GM18505 (cell line): ENCODE measurements around the gene TTC16.
A peak's percentile ranks its signal among the peaks of the same experiment; 100 is the strongest.

Experiments used
- ATAC-seq: cut with Tn5 transposase; IDR thresholded peaks from one replicate; pipeline ENCODE4 v1.9.1; 2021; ENCODE audit not compliant: unreplicated experiment
- POLR2A ChIP-seq: IDR thresholded peaks from 4 replicates; pipeline ENCODE4 v1.6.1; 2011; ENCODE audit warnings: borderline replicate concordance; ENCODE audit not compliant: insufficient read depth, insufficient read length; ENCODE audit errors: extremely low read depth

Gene TTC16

DNA sequence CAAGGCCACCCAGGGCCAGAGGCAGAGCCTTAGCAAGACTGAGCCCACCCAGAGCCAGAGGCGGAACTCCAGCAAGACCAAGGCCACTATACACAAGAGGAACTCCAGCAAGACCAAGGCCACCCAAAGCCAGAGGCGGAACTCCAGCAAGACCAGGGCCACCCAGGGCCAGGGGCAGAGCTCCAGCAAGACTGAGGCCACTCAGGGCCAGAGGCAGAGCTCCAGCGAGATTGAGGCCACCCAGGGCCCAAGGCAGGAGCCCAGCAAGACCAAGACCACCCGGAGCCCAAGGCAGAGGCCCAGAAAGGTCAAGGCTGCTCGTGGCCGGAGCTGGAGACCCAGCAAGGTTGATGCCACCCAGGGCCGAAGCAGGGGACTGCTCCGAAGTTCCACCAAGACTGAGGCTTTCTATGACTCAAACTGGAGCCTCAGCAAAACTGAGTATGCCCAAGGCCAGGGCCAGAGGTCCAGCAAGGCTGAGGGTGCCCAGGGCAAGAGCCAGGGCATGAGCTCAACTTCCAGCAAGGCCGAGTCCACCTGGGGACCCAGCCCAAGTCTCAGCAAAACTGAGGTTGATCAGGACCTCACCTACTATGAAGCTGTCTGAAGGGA is 15.0 kb downstream of the TTC16 start:
- no peak for ATAC-seq
- TF ChIP-seq POLR2A: no peak

DNA sequence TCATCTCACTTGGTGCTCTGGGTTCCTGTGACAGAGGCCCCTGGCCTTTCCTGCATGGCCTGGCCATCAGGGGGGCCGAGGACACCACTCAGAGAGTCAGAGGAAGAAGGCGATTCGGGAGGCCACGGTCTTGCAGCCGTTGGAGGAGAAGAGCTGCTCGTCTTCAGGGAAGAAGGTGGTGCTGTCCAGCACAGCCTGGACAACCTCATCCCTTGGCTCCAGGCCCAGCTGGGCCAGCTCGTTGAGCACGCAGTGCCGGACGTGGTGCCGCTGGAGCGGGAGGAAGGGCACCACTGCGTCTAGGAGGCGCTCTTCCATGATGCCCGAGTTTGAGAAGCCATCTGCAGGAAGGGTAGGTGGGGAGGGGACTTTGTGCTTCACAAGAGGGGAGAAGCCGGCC is 16.1 kb downstream of the TTC16 start:
- TF ChIP-seq POLR2A: no peak
- ATAC-seq: no peak

DNA sequence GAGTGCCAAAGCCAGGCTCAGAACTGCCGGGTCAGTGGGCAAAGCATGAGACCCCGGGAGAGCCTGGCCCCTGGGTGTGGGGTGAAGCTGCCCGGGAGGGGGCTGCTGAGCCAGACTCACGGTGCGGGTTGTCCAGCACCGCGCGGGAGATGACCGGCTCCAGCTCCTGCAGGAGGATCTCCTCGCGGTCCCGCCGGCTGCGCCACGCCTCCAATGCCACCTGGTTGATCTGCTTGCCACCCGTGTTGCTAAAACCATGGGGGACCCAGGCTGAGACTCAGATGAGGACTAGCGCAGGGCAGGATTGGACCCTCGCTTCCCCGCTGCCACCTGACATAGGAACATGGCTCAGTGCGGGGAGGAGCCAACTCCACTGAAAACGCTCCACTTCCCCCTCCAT is 16.6 kb downstream of the TTC16 start:
- no peak for TF ChIP-seq POLR2A

DNA sequence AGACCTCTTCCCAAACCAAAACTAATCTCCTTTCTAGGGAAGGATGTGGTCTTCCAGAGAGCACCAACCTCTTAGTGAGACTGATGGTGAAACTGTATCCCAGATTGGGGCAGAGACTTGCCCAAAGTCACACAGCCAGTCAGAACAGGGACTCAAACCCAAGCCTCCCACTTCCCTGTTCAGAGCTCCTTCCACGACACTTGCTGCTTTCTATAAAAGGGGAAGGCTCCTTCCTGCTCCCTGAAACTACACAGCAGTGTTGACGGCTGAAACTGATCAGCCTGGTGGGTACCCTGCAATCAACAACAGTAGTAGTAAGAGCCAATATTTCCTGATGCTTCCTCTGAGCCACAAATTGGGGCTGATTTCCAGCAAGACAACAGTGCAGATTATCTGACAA is 17.7 kb downstream of the TTC16 start:
- ATAC-seq: no peak
- no peak for TF ChIP-seq POLR2A

More for the DNA sequence above, 16.6 kb downstream of the TTC16 start:
- no peak for ATAC-seq

DNA sequence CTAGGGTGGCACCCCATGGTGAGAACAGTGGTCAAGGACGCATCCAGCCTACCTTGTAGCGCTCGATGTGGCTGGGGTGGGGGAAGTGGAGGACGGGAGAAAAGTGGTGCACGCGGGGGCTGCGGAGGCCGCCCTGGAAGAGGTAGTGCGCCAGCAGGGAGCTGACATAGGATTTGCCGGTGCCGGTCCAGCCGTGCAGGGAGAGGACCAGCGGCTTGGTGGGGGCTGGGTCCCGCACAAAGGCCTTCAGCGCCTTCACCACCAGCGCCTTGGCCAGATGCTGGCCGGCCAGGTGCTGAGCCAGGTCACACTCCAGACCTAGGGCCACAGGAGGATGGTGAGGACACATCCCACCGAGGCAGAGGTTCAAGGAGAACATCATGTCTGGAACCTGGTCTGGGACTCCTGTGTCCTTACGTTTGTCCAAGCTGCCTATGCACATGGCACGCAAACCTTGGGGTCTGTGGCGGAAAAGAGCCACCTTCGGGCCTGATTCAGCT is 18.4 kb downstream of the TTC16 start:
- no peak for TF ChIP-seq POLR2A
- ATAC-seq: no peak

DNA sequence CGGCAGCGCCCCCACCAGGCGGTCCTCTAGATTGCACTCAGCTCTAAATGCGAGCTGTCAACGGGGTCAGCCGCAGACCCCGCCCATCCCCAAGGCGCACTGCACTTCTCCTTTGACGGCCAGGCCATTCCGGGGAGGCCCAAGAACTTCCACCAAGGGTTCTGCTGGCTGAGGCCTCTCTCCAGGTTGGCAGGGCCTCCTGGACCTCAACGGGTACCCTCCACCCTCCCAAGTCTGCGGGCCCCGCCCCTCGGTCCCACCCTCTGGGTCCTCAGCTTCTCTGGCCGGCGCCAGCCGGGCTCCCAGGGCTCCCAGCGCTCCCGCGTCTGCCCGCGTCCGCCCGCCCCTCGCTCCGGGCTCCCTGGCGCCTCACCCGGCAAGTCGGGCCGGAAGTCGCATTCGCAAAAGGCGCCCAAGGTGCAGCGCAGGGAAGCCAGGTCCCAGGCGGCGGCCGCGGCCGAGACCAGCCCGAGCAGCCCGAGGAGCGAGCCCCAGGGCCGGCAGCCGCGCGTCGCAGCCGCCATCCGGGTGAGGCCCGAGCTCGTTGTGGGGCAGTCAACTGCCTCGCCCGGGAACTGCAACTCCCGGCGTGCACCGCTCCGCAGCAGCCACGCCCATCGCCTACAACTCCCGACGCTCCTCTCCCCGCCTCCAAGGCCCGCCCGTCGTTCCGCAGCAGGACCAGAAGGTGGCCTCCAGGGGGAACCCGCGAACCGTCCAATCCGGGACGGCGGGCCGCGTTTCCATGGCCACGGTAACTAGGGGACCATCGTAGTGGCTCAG is 19.1 kb downstream of the TTC16 start, which contains the start of gene TOR2A:
Gene TOR2A (minus strand): TSS at position 548 of the 783 bp plus-strand sequence. CDS start 24 bp downstream, at position 524.
- peak; percentile 76 for TF ChIP-seq POLR2A
- peak; percentile 80 for ATAC-seq

DNA sequence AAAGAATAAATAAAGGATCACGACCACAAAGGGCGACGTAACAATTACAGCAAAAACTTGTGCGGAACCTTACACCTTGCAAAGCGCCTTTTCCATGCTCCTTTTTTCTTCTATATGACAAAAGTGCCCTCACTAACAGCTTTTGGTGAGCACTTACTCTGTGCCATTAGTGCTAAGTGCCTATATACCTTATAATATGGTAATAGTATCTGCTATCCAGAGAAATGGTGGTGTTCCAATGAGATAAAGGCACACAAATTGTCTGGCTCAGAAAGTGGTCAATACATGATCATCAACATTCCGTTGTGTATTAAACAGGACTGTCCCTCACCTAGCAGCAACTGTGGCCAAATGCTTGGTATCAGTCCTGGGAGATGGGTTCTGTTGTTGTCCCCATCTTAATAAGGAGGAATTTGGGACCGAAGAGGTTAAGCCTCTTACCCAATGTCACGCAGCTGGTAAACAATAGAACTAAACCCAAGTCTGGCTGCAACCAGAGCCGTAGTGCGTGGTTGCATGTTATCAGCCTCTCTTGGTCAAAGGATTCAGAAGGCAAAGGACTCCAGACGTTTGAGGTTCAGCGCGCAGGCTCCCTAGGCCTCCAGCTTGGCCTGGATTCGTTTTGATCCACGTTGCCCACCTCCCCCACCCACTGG is 19.8 kb downstream of the TTC16 start:
- ATAC-seq: no peak
- no peak for TF ChIP-seq POLR2A

DNA sequence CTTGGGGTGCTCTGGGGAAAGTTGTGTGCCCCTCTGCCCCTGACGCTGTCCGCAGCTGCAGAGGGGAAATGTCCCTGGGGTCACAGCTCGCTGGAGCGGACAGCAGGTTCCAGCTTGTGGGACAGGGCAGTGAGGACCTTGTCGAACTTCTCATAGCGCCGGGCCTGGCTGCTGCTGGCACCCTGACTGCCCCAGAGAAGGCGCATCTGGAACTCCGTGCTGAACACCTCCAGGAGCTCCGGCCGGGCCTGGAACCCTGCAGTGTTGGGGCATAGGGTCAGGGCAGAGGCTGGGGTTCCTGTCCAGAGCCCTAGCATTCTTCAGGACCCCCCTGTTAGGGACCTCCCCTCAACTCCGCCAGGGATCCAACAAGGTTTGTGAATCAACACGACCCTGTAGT is 22.8 kb downstream of the TTC16 start:
- ATAC-seq: no peak
- TF ChIP-seq POLR2A: no peak

DNA sequence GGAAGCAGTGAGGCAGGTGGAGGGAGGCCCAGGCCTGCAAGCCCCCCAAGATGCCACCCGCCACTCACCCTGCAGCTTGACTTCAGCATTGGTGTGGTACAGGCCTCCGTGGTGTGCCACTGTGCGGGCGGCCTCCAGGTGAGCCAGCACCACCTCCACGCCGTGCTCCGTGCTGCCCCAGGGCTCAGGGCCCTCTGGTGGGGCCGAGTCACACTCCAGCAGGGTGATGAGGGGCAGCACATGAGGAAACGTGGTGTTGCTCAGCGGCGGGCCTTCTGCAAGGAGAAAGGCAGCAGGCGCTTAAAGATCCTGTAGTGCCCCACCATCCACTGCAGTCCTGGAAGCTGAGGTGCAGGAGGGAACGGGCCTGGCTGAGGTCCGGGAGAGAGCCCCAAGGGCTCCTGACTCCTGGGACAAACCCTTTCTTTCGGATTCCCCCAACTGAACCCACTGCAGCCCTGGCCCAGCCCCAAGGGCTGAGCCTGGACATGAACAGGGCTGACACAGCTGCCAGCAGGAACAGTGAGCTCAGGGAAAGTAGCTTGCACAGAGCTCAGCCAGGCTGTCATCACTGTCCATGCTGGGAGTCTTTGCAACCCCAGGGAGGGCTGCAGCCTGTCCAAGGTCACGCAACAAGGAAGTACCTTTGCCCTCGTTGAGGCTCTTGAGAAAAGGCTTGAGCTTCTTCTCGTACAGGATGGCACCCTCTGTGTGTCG is 23.9 kb downstream of the TTC16 start:
- ATAC-seq: no peak

DNA sequence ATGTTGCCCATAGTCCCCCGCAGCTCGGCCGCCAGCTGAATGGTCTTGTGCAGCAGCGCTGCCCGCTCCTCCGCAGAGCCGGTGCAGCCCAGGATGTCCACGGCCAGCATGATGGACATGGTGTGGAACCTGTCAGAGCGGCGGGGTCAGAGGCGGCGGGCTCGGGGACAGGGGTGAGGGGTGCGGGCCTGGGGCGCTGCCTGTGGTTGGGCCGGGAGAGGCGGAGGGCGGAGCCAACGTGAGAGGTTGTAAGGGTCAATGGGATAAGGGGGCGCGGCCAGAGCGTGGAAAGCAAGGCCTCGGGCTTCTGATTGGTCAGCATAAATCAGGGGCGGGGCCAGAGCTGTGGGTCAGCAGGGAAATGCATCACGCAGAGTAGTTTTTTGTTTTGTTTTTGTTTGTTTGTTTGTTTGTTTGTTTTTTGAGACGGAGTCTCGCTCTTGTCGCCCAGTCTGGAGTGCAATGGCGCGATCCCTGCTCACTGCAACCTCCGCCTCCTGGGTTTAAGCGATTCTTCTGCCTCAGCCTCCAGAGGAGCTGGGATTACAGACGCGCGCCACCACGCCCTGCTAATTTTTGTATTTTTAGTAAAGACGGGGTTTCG is 26.1 kb downstream of the TTC16 start:
- no peak for TF ChIP-seq POLR2A
- ATAC-seq: no peak

More for the DNA sequence above, 23.9 kb downstream of the TTC16 start:
- no peak for TF ChIP-seq POLR2A

DNA sequence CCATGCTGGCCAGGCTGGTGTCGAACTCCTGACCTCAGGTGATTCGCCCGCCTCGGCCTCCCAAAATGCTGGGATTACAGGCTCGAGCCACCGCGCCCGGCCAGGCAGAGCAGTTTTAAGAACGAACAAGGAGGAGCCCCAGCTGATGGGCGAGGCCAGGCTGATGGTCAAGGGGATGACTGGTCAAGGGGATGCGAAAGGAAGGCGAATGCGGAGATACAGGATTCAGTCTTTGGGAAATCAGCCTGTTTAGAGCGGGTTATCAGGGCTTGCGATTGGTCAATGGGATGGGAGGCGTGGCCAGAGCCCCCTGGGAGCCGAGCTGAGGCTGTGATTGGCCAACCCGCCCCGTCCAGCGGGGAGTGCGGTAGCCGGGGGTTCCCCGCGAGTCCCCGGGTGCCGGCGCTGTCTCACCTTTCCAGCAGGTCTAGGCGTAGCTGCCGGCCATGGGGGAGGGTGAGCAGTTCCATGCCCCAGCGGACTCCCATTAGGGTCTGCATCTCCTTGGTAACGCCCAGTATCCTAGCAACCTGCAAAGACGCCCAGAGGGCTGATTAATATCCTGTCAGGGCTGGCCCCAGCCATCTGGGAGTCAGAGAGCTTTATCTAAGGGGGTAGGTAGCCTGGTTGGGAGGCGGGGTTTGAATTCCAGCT is 26.7 kb downstream of the TTC16 start:
- ATAC-seq: no peak
- no peak for TF ChIP-seq POLR2A

DNA sequence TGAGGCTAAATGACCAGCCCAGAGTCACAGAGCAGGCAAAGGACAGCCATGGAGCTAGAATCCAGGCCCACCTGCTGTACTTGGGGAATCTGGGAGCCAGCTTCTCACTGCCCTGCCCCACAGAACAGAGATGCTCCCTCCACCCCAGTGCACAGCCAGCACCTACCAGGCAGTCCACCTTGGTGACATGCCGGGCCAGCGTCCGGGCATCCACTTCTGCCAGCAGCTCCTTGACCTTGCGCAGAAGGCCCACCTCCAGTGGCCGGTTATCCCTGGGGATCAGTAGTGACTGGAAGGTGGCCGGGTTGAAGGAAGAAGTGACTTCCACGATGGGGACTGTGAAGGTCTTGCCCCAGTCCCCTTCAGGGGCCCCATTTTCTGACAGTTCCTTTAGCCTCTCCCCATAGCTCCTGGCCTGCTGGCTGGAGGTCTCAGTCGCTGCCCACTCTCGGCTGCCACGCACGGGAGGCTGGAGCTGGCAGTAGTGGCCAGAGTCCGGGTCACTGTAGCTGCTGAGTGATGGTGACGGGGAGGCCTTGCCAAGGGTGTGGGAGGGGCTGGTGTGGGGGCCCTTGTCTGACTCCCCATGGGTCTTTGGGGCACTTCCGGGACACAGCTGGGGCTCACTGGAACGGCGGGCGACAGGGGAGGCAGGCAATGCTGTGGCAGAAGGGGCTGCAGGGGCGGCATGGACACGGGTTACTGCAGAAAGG is 28.7 kb downstream of the TTC16 start:
- TF ChIP-seq POLR2A: no peak
- no peak for ATAC-seq
